ENCODE data around the gene OSBPL3. TPM values are rescaled to one million over a fixed set of nuclear protein-coding genes. Genes with fewer than 3 reads are reported as not detected.

Gene OSBPL3
- total RNA-seq, 4 donors from 2014 or later: 8.9 to 22.6 (median 13.7) TPM

DNA sequence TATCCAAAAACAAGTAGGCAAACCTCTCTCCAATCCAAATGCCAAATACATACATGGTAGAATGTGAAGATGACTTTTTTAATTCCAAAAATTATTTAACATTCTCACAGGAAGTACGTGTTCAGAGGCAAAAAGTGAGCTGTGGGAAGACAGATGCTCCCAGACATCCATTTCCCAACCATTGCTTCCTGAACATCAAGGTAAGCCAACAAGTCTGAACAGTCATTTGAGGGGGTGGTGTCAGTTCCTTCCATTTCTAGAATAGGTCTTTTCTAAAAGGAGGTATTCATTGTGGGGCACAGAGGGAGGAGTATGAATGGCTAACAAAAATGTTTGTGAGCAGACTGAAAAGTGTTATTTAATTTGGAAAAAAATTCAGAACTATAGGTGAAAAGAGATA lies 49.1 kb downstream of the OSBPL3 start:
- Histone ChIP-seq H3K4me3 (no peak overlapping the region), H3K27me3 (no peaks in the 10 kb centered on the region), H3K9me3 (no peaks in the 10 kb centered on the region), H3K27ac (no peak overlapping the region), H3K36me3 (no peaks in the 10 kb centered on the region), H3K4me1 (peaks cover 0 to 9% (median 0%) of the 10 kb centered on the region in 3 donors)
- DNase-seq: no peak
- TF ChIP-seq, protein P1, sequence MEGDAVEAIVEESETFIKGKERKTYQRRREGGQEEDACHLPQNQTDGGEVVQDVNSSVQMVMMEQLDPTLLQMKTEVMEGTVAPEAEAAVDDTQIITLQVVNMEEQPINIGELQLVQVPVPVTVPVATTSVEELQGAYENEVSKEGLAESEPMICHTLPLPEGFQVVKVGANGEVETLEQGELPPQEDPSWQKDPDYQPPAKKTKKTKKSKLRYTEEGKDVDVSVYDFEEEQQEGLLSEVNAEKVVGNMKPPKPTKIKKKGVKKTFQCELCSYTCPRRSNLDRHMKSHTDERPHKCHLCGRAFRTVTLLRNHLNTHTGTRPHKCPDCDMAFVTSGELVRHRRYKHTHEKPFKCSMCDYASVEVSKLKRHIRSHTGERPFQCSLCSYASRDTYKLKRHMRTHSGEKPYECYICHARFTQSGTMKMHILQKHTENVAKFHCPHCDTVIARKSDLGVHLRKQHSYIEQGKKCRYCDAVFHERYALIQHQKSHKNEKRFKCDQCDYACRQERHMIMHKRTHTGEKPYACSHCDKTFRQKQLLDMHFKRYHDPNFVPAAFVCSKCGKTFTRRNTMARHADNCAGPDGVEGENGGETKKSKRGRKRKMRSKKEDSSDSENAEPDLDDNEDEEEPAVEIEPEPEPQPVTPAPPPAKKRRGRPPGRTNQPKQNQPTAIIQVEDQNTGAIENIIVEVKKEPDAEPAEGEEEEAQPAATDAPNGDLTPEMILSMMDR (IDR thresholded peaks at IDR 0.05): no peak
- no peak for TF ChIP-seq POLR2A (IDR thresholded peaks at IDR 0.05)
- intact Hi-C loops (cut with DNase I): no loop called here
- WGBS, 2 donors: 64 to 80% methylated on average over 1 of the region's 1 CpG

DNA sequence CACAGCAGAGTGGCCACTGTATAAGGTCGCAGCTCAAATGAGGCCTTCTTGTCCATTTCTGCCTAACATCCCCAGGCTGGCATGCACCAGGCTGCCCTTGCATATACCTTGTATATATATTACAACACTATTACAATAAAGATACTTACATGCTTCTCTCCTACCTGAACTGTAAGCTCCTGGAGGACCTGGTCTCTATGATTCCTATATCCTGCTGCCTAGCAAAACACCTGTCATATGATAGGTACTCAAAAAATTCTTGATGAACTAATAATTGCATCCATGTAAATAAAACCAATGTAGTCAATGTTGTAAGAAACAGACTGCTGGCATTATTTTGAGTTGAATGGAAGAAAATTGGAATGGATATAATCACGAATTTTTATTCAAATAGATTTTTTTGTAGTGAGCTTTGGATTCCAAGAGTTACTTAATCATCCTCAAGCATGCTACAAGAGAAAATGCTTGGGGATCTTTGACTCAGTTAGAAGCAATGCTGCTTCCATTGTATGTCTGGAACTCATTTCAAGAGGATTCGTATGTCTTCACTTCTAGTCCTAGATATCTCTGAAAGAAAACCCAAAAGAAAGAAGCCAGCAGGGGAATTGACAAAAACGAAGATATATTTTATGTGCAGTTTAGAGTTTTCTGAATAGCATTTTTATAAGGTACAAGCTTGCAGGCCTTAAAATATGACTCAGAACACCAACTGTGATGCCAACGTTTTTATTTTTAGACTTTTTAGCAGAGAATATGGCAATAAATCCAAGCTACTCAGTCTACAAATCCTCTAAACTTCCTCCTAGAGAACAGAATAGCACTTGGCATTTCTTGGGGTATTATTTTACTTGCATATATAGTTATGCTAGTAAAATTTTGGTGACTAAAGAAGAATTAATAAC lies 53.1 kb downstream of the OSBPL3 start:
- DNase-seq: no peak
- Histone ChIP-seq H3K4me1 (peaks cover 0 to 20% (median 7%) of the 10 kb centered on the region in 3 donors), H3K27ac (no peak overlapping the region), H3K36me3 (no peaks in the 10 kb centered on the region), H3K9me3 (no peaks in the 10 kb centered on the region), H3K27me3 (no peaks in the 10 kb centered on the region), H3K4me3 (no peak overlapping the region)
- intact Hi-C loops (cut with DNase I): no loop called here
- 59 to 68% methylated on average over 5 of the region's 5 CpGs for WGBS, 2 donors
- TF ChIP-seq, protein P1 (IDR thresholded peaks at IDR 0.05): no peak
- no peak for TF ChIP-seq POLR2A (IDR thresholded peaks at IDR 0.05)

DNA sequence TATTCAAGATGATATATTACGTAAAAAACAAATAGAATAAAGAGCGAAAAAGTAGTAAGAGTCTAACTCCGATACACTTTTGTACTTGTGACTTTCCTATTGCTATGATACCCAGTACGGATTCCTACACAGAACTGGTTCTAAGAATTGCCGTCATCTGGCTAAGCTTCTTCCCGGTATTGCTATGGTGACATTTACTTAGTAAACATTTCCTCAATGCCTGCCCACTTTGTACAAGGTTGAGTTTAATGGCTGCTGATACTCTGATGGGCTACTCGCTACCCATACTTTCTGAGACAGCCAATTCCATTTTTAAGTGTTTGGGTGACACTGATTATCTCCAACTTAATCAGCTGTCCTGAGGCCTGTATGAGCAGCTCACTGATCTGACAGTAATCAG lies 55.6 kb downstream of the OSBPL3 start:
- no peak for DNase-seq
- intact Hi-C loops (cut with DNase I): no loop called here
- WGBS, 2 donors: 81 to 87% methylated on average over 7 of the region's 7 CpGs
- Histone ChIP-seq H3K4me1 (peaks cover 0 to 41% (median 21%) of the 10 kb centered on the region in 3 donors), H3K36me3 (no peaks in the 10 kb centered on the region), H3K27me3 (no peaks in the 10 kb centered on the region), H3K4me3 (no peak overlapping the region), H3K9me3 (no peaks in the 10 kb centered on the region), H3K27ac (no peak overlapping the region)
- no peak for TF ChIP-seq POLR2A (IDR thresholded peaks at IDR 0.05)
- TF ChIP-seq, protein P1 (IDR thresholded peaks at IDR 0.05): no peak

DNA sequence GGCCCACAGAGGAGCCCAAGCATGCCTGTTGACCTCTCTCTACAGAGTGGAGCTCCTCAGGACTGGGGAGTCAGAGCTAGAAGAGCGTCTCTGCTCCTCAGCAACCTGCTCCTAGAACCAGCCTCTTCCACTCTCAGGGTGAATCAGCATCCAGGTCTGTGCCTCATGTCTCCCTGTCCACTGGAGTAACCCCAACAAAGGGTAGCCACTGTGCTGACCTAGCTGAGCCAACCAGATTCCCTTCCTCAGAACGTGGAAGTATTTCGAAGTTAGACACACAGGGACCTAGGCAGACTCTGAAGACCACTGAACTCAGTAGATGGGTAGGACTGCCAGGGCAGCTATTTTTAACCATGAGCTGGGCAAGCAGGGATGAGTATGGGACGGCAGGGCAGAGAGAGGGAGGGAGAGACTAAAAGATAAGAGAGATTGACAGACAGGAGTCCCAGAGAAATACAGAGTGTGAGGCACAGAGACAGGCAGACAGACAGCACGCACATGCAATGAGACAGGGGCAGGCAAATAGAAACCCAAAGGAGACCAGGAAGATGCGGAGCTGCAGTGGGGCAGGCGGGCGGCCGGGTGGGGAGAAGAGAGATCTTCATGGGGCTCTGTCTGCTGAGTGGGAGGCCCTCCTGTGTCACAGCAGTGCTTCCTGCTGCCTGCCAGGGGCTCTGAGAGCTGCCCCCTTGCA lies 56.7 kb downstream of the OSBPL3 start:
- Histone ChIP-seq H3K9me3 (no peaks in the 10 kb centered on the region), H3K4me1 (peaks cover 0 to 41% (median 21%) of the 10 kb centered on the region in 3 donors), H3K27me3 (no peaks in the 10 kb centered on the region), H3K27ac (no peak overlapping the region), H3K4me3 (no peak overlapping the region), H3K36me3 (no peaks in the 10 kb centered on the region)
- intact Hi-C loops (cut with DNase I): no loop called here
- 78 to 90% methylated on average over 9 of the region's 9 CpGs for WGBS, 2 donors
- no peak for TF ChIP-seq POLR2A (IDR thresholded peaks at IDR 0.05)
- TF ChIP-seq, protein P1 (IDR thresholded peaks at IDR 0.05): no peak
- no peak for DNase-seq

Data from esophagus squamous epithelium (tissue), 5 donors.